ENCODE results near the gene GAK.

The GAK gene

GRCh38 chr4:964346-965025, 32.4 kb upstream of the GAK start:
- no peak for DNase-seq (ENCODE audit: extremely low read depth in 1 of 2, low read depth in 1 of 2)

DNA sequence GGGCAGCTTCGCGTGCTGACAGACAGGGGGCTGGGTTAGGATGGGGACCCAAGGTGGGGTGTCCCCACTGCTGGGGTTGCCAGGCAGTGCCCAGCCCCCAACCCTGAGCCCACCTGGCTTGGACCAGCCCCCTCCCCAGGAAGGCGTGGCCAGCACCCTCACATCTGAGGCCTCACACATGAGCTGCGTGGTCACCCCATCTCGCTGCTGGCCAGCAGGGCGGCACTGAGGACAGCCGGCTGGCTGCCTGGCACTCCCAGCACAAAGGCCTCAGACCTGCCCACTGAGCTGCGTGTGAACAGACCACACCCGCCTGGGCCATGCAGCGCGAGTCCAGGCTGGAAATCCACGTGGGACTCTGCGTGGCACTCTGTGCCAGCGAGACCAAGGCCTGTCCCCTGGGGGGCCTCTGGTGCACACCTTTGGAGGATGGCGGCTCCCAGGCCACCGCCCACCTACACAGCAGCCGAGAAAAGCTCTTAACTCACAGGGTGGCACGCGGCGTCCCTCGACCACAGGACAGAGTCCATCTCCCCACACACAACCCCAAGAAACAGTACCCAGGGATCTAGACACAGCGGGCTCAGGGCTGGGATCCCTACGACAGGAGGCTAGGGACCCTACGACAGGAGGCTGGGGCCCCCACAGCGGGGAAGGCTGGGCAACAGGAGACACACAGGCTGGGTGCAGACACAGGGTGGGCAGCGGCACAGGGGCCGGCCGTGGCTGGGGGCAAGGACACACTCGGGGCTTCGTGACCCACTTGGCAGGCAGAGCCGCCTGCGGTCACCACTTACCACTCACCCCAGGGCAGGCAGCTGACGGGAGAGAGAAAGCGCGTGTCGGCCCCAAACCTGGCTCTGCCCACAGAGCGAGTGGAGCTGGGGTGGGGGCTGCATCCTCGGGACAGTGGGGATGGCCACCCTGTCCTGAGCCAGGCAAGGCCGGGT, 31.4 kb upstream of the GAK start:
- DNase-seq (ENCODE audit: extremely low read depth in 1 of 2, low read depth in 1 of 2), result no peak

DNA sequence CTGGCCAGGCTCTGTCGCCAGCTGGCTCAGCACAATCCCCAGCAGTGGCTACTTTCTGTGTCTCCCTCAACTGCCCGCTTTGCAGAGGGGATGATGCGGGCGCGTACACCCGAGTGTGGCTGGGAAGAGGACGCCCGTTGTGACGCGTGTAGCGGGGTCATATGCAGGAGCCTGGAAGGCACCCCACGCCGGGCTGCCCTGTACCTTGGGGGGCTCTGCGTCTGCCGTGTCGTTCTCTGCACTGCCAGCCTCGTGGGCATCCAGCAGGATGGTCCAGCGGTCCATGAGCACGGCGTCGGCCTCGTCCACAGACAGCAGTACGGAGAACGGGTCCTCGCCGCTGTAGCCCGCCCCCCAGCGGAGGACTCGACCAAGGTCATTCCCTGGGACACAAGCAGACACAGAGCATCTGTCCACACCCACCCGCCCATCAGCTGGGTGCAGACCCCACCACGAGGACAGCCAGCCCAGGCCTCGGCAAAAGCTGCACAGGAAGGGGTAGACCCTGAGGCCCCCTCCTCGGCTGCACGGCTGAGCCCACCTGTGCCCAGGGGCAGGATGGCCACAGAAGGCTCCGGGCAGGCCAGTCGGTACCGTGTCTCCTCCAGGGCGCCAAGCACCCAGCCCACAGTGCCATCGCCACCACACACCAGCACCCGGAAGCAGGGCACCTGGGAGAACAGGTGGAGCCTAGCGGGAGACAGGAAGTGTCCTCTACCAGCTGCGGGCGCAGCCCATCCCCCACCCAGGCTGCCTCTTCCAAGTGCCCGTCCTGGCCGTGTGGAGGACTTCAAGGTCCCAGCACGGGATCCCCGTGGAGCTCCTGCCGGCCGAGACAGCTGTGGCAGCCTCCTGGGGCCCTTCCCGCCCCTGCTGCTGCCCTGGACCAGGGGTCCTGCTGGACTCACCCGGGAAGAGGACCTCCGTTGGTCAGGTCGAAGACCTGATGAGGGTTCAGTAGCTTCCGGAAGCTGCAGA, 30.4 kb upstream of the GAK start:
- no peak for DNase-seq (ENCODE audit: extremely low read depth in 1 of 2, low read depth in 1 of 2)

- DNase-seq (ENCODE audit: extremely low read depth in 1 of 2, low read depth in 1 of 2), result no peak
These were observed 29.5 kb upstream of the GAK start for GRCh38 chr4:961351-962230.

DNA sequence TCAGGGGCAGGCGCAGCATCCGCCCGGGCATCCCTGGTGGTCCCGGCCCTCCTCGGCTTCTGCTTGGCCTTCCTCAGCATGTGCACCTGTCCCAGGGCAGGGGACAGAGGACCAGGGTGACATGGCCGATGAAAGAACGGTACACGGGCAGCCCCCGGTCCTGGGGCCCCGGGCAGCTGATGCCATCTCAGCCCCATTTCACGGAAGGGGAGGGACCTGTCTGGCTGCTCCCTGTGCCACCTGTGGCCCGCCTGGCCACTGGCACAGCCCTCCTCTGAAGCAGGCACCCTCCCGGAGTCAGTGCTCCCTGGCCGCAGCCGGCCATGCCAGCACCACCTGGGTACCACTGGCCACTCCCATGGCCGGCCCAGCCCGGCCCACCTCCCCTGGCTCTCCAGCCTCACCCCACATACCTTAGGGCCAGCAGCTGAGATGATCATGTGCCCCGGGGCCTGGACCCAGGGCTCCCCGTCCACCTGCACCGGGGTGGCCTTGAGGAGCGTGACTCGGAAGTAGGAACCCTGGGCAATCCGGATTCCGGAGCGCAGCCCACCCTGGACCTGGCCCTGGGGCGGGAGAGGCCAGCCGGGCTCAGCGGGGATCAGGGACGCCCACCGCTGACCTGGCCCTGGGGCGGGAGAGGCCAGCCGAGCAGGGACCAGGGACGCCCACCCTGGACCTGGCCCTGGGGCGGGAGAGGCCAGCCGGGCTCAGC, 28.7 kb upstream of the GAK start:
- no peak for DNase-seq (ENCODE audit: extremely low read depth in 1 of 2, low read depth in 1 of 2)

GRCh38 chr4:960140-960635, 28.1 kb upstream of the GAK start:
- DNase-seq (ENCODE audit: extremely low read depth in 1 of 2, low read depth in 1 of 2), result no peak

GRCh38 chr4:959338-960139, 27.4 kb upstream of the GAK start:
- no peak for DNase-seq (ENCODE audit: extremely low read depth in 1 of 2, low read depth in 1 of 2)

- no peak for DNase-seq (ENCODE audit: extremely low read depth in 1 of 2, low read depth in 1 of 2)
These were observed 26.7 kb upstream of the GAK start for GRCh38 chr4:958696-959337.

GRCh38 chr4:958314-958665, 26.2 kb upstream of the GAK start:
- DNase-seq (ENCODE audit: extremely low read depth in 1 of 2, low read depth in 1 of 2), result no peak

GRCh38 chr4:957581-958313, 25.6 kb upstream of the GAK start:
- DNase-seq (ENCODE audit: extremely low read depth in 1 of 2, low read depth in 1 of 2), result no peak

DNA sequence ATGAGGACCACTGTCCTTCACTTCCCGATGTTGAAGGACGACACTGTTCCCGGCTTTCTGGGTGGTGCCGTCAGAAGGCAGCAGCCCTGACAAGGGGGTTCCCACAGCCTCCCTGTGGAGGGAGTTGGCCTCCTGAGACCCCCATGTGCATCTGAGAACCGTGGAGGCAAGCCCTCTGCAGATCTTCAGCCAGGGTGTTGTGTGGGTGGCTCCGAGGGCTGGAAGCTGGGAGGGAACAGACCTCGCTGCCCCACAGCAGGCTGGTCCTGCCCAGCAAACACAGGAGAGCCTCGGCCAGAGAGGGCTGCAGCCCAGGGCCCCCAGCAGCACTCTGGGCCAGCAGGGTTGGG, 25.1 kb upstream of the GAK start:
- no peak for DNase-seq (ENCODE audit: extremely low read depth in 1 of 2, low read depth in 1 of 2)

DNA sequence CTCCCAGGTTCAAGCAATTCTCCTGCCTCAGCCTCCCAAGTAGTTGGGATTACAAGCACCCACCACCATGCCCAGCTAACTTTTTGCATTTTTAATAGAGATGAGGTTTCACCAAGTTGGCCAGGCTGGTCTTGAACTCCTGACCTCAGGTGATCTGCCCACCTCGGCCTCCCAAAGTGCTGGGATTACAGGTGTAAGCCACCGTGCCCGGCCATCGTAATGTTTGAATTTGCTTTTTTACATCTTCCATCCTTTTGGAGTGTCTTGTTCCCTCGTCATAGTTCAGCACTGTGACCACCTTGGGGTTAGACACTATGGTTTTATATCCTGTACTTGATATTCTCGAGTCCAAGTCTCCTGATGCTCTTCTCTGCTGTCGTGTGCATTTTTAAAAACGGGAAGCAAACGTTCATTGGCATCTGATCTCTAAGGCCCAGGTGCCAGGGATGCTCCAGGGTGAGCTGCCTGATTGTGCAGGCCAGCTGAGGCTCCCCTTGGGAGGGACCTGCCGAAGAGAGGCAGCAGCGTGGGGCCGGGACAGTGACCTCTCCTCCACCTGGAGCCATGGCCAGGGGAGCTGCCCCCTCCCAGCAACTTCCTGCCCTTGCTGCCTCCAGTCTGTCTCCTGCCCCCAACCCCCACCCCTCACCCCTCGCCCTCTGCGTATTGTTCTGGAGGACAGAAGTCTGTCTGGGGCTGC, 24.6 kb upstream of the GAK start:
- DNase-seq (ENCODE audit: extremely low read depth in 1 of 2, low read depth in 1 of 2), result no peak

DNA sequence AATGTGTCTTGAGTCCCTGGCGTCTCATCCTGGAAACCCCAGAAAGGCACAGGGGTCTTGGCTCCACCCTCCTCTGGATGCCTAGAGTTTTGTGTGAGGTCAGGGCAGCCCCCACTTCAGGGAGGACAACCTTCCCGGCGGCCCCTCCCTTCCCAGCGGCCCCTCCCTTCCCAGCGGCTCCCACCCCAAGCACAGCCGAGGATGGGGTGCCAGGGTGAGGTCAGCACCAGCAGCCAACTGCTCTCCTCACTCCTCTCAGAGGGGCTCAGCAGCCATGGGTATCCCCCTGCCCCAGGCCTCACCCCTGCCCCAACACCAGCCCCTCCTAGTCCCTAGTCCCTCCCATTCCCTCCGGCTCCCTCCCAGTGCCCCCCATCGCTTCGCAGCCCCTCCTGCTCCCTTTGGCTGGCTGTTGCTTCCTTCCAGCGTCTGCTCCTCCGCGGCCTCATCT, 23.8 kb upstream of the GAK start:
- no peak for DNase-seq (ENCODE audit: extremely low read depth in 1 of 2, low read depth in 1 of 2)

- no peak for DNase-seq (ENCODE audit: extremely low read depth in 1 of 2, low read depth in 1 of 2)
These were observed 23.2 kb upstream of the GAK start for GRCh38 chr4:955161-955921.

GRCh38 chr4:954211-955020, 22.3 kb upstream of the GAK start:
- DNase-seq (ENCODE audit: extremely low read depth in 1 of 2, low read depth in 1 of 2), result no peak
